Measurements from ENCODE around the gene EYA2. TPM values are rescaled to one million over a fixed set of nuclear protein-coding genes. Genes with fewer than 3 reads are reported as not detected.

The EYA2 gene
- total and polyA plus RNA-seq, 12 donors = 0.54 to 2.2 (median 1.4) TPM

DNA sequence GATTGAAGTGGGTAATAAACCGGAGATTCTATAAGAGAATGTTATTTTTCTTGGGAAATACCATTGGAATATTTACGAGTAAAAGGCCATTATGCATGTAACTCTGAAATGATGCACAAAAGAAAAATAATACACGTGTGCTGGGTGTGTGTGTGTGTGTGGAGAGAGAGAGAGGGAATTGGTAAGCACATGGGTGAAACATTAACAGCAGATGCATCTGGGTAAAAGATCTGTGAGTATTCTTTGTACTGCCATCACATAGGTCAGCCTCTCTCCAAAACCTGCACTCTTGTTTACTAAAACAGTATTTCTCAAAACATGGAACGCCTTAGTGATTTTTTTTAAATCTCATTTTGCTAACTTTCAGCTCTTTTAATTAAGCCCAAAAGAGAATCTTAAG, 28.9 kb downstream of the EYA2 start:
- 70 to 81% (median 73%) methylated on average over 4 of the region's 4 CpGs for WGBS, 4 donors
- H3K27ac ChIP-seq = no peak overlapping the region
- intact Hi-C loops (cut with DNase I) = no loop called here
- H3K9me3 ChIP-seq (replicated peaks in 1 of 3) = no peaks in the 10 kb centered on the region
- no peak overlapping the region for H3K4me3 ChIP-seq
- no peaks in the 10 kb centered on the region for H3K36me3 ChIP-seq (replicated peaks in 1 of 2)
- no peaks in the 10 kb centered on the region for H3K27me3 ChIP-seq
- no peak for DNase-seq
- no peak for TF ChIP-seq POLR2A (IDR thresholded peaks at IDR 0.05)
- no peak for TF ChIP-seq CTCF (IDR thresholded peaks at IDR 0.05)
- H3K4me1 ChIP-seq (replicated peaks in 1 of 2) = no peaks in the 10 kb centered on the region

GRCh38 chr20:46928580-46929132, 34.0 kb downstream of the EYA2 start:
- H3K4me1 ChIP-seq (replicated peaks in 1 of 2) = no peaks in the 10 kb centered on the region
- WGBS, 4 donors = 54 to 76% (median 56%) methylated on average over 11 to 12 of the region's 12 CpGs
- TF ChIP-seq POLR2A (IDR thresholded peaks at IDR 0.05) = no peak
- no peak for TF ChIP-seq CTCF (IDR thresholded peaks at IDR 0.05)
- no peak overlapping the region for H3K4me3 ChIP-seq
- H3K27me3 ChIP-seq = no peaks in the 10 kb centered on the region
- intact Hi-C loops (cut with DNase I) = no loop called here
- H3K27ac ChIP-seq = peak overlapping the region in 2 of 5 donors; percentile 5 to 26
- H3K9me3 ChIP-seq (replicated peaks in 1 of 3) = no peaks in the 10 kb centered on the region
- no peaks in the 10 kb centered on the region for H3K36me3 ChIP-seq (replicated peaks in 1 of 2)
- peak in 1 of 7 donors; percentile 24 for DNase-seq

- H3K4me1 ChIP-seq (replicated peaks in 1 of 2) = no peaks in the 10 kb centered on the region
- H3K27me3 ChIP-seq = no peaks in the 10 kb centered on the region
- no peak for DNase-seq
- TF ChIP-seq POLR2A (IDR thresholded peaks at IDR 0.05) (no peak), CTCF (IDR thresholded peaks at IDR 0.05) (no peak)
- no peaks in the 10 kb centered on the region for H3K36me3 ChIP-seq (replicated peaks in 1 of 2)
- H3K27ac ChIP-seq = no peak overlapping the region
- no peak overlapping the region for H3K4me3 ChIP-seq
- 79 to 92% (median 82%) methylated on average over 1 of the region's 1 CpG for WGBS, 4 donors
- no peaks in the 10 kb centered on the region for H3K9me3 ChIP-seq (replicated peaks in 1 of 3)
- intact Hi-C loops (cut with DNase I) = no loop called here
These were observed 35.3 kb downstream of the EYA2 start for GRCh38 chr20:46929902-46930301.

DNA sequence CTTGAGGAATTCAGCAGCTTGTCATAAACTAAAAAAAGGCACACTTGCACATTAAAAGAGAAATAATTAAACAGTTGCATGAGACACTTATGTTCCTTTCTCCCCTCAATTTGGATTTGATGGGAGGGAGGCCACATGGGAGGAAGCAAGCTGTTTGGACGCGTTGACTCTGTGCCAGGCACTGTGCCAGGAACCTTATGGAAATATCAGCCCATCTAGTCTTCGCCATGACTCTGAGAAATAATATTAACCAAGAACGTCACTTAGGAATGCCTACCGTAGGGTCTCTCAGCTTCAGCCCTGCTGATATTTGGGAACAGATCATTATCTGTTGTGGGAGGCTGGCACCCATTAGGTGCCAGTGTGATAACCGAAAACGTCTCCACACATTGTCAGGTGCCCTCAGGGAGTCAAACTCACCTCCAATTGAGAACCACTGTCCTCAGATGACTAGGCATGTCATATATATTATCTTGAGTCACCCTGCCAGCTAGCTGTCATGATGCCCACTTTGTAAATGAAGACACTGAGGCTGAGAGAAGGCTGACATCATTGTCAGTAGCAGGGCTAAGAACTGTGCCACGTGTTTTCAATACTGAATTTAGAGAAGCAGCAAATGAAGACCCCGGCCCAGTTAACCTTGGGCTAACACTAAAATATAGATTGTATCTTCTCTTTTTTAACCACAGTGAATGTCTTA, 36.1 kb downstream of the EYA2 start:
- H3K27ac ChIP-seq = peak overlapping the region in 1 of 5 donors; percentile 0
- TF ChIP-seq POLR2A (IDR thresholded peaks at IDR 0.05) = no peak
- no peak for TF ChIP-seq CTCF (IDR thresholded peaks at IDR 0.05)

More for the DNA sequence above, 36.1 kb downstream of the EYA2 start:
- Histone ChIP-seq H3K4me1 (replicated peaks in 1 of 2) (no peaks in the 10 kb centered on the region), H3K36me3 (replicated peaks in 1 of 2) (no peaks in the 10 kb centered on the region), H3K4me3 (no peak overlapping the region), H3K27me3 (no peaks in the 10 kb centered on the region), H3K9me3 (replicated peaks in 1 of 3) (no peaks in the 10 kb centered on the region)
- 44 to 54% (median 50%) methylated on average over 9 of the region's 9 CpGs for WGBS, 4 donors
- no peak for DNase-seq
- intact Hi-C loops (cut with DNase I) = no loop called here

All from adrenal gland (tissue), 12 donors.